ENCODE measurements around the gene SUN2. TPM values are rescaled to one million over a fixed set of nuclear protein-coding genes. Genes with fewer than 3 reads are reported as not detected.

SUN2 gene
- total RNA-seq, 1 donor from 2014 or later = 40.2 TPM

DNA sequence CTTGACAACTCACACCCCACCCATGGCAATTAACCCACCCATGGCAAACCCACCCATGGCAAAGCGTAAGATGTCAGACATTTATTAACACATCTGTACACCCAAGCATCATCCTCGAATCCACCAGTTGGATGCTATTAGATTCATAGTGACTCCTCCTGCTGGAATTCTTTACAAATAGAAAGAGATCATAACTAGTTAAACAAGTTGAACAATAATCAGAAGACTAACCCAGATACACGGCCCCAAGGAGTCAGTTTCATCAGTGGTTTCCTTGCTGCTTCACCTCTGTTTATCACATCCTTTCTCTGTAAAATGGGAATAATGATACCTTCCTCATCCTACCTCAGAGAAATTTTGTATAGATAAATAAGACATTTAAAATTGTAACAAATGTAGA lies 44.9 kb downstream of the SUN2 start:
- Histone ChIP-seq H3K4me3 (ENCODE audit: low read length in 3 of 3) (no peak overlapping the region), H3K27me3 (ENCODE audit: control insufficient read depth in 3 of 3, insufficient read depth in 3 of 3, low read length in 3 of 3) (no peaks in the 10 kb centered on the region), H3K4me1 (ENCODE audit: control insufficient read depth in 3 of 3, insufficient read depth in 3 of 3, low read length in 3 of 3) (peaks cover 42 to 68% (median 57%) of the 10 kb centered on the region in 3 donors), H3K36me3 (ENCODE audit: control insufficient read depth in 3 of 3, insufficient read depth in 3 of 3, low read length in 3 of 3) (peaks cover 6 to 14% (median 11%) of the 10 kb centered on the region in 3 donors), H3K9me3 (ENCODE audit: control insufficient read depth in 3 of 3, low read length in 3 of 3) (no peaks in the 10 kb centered on the region), H3K27ac (ENCODE audit: low read depth, low read length) (no peak overlapping the region), H3K9ac (ENCODE audit: low read depth in 1 of 3, low read length in 3 of 3) (no peak overlapping the region)

DNA sequence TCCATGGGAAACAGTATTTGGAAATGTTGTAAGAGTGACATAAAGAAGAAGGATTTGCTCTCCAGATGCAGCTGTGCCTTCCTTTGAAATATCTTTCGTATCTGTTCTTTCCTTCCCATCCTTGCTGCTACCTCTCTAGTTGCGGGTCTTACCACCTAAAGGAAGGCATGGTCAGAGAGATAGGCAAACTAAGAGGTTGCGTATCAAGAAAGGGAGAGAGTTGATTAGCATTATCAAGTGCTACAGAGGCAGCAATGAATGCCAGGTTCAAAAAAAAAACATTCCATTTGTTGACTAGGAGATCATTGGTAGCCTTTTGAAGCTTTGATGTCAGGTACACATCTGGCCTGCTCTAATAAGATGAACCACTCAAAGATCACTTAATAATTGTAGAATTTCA lies 45.4 kb downstream of the SUN2 start:
- Histone ChIP-seq H3K27me3 (ENCODE audit: control insufficient read depth in 3 of 3, insufficient read depth in 3 of 3, low read length in 3 of 3) (no peaks in the 10 kb centered on the region), H3K27ac (ENCODE audit: low read depth, low read length) (no peak overlapping the region), H3K4me1 (ENCODE audit: control insufficient read depth in 3 of 3, insufficient read depth in 3 of 3, low read length in 3 of 3) (peaks cover 42 to 63% (median 53%) of the 10 kb centered on the region in 3 donors), H3K9ac (ENCODE audit: low read depth in 1 of 3, low read length in 3 of 3) (no peak overlapping the region), H3K4me3 (ENCODE audit: low read length in 3 of 3) (no peak overlapping the region), H3K9me3 (ENCODE audit: control insufficient read depth in 3 of 3, low read length in 3 of 3) (no peaks in the 10 kb centered on the region), H3K36me3 (ENCODE audit: control insufficient read depth in 3 of 3, insufficient read depth in 3 of 3, low read length in 3 of 3) (peaks cover 5 to 12% (median 9%) of the 10 kb centered on the region in 3 donors)

DNA sequence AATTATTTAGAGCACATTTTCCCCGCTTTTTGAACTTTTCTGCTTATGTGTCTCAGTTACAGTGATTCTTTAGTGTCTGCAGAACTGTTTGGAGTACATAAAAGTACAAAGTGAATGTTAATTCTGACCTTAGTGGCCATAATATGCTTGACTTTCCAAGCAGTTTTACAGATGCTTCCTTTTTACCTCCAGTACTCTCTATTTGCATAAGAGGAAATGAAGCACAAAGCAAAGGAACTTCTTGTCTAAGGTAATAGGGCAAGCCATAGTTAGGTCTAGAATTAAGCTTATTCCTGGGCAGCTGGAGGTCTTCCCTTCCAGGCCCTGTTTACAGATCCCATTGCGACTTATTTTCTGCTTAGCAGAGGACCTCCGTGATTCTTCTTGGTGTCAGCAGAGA lies 46.5 kb downstream of the SUN2 start:
- peaks cover 2 to 12% (median 9%) of the 10 kb centered on the region in 3 donors for H3K36me3 ChIP-seq (ENCODE audit: control insufficient read depth in 3 of 3, insufficient read depth in 3 of 3, low read length in 3 of 3)
- no peak overlapping the region for H3K9ac ChIP-seq (ENCODE audit: low read depth in 1 of 3, low read length in 3 of 3)
- no peaks in the 10 kb centered on the region for H3K9me3 ChIP-seq (ENCODE audit: control insufficient read depth in 3 of 3, low read length in 3 of 3)
- no peak overlapping the region for H3K4me3 ChIP-seq (ENCODE audit: low read length in 3 of 3)
- H3K27ac ChIP-seq (ENCODE audit: low read depth, low read length) = no peak overlapping the region
- H3K27me3 ChIP-seq (ENCODE audit: control insufficient read depth in 3 of 3, insufficient read depth in 3 of 3, low read length in 3 of 3) = no peaks in the 10 kb centered on the region
- H3K4me1 ChIP-seq (ENCODE audit: control insufficient read depth in 3 of 3, insufficient read depth in 3 of 3, low read length in 3 of 3) = peaks cover 45 to 61% (median 49%) of the 10 kb centered on the region in 3 donors

DNA sequence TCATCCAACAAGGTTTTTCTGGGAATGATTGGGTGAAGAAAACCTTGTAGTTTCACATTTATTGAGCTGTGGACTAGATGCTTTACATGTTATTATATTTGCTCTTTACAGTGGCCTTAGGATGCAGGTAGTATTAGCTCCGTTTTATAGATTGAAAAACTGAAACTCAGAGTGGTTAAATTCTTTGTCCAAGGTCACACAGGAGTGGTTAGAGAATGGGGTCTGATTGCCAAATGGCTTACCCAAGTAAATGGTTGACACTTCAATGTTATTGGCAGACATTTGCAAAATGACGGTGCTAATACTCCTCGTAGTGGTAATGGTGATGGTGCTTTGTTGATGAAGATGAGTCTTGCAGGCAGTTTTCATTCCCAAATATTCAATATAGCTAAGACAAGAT lies 47.8 kb downstream of the SUN2 start:
- Histone ChIP-seq H3K4me3 (ENCODE audit: low read length in 3 of 3) (no peak overlapping the region), H3K27me3 (ENCODE audit: control insufficient read depth in 3 of 3, insufficient read depth in 3 of 3, low read length in 3 of 3) (no peaks in the 10 kb centered on the region), H3K4me1 (ENCODE audit: control insufficient read depth in 3 of 3, insufficient read depth in 3 of 3, low read length in 3 of 3) (peaks cover 39 to 49% (median 40%) of the 10 kb centered on the region in 3 donors), H3K27ac (ENCODE audit: low read depth, low read length) (no peak overlapping the region), H3K9ac (ENCODE audit: low read depth in 1 of 3, low read length in 3 of 3) (no peak overlapping the region), H3K9me3 (ENCODE audit: control insufficient read depth in 3 of 3, low read length in 3 of 3) (no peaks in the 10 kb centered on the region), H3K36me3 (ENCODE audit: control insufficient read depth in 3 of 3, insufficient read depth in 3 of 3, low read length in 3 of 3) (peaks cover 2 to 12% (median 9%) of the 10 kb centered on the region in 3 donors)

DNA sequence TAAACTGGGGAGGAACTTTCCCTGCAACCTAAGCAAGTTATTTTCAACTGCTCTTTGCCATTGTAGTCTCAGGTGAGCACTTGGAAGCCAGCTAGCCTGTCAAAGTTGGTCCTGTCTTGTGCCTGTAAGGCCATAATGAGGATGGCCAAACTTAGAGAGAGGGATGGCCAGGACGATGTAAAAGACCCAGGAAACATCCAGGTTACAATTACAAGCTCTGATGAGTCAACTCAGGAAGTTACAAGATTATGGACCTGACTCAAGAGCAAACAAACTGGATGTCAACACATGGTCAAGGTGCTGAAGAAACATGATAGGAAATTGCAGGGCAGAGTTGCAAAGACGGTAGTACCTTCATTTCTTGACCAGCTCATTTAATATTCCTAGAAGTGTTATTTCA lies 48.5 kb downstream of the SUN2 start:
- H3K4me3 ChIP-seq (ENCODE audit: low read length in 3 of 3) = peak overlapping the region; percentile 83 to 90 (median 83)
- H3K4me1 ChIP-seq (ENCODE audit: control insufficient read depth in 3 of 3, insufficient read depth in 3 of 3, low read length in 3 of 3) = peaks cover 32 to 42% (median 34%) of the 10 kb centered on the region in 3 donors
- H3K36me3 ChIP-seq (ENCODE audit: control insufficient read depth in 3 of 3, insufficient read depth in 3 of 3, low read length in 3 of 3) = peaks cover 2 to 8% (median 6%) of the 10 kb centered on the region in 3 donors
- no peak overlapping the region for H3K27ac ChIP-seq (ENCODE audit: low read depth, low read length)
- peak overlapping the region in 2 of 3 donors; percentile 79 to 89 for H3K9ac ChIP-seq (ENCODE audit: low read depth in 1 of 3, low read length in 3 of 3)
- H3K27me3 ChIP-seq (ENCODE audit: control insufficient read depth in 3 of 3, insufficient read depth in 3 of 3, low read length in 3 of 3) = no peaks in the 10 kb centered on the region
- no peaks in the 10 kb centered on the region for H3K9me3 ChIP-seq (ENCODE audit: control insufficient read depth in 3 of 3, low read length in 3 of 3)

DNA sequence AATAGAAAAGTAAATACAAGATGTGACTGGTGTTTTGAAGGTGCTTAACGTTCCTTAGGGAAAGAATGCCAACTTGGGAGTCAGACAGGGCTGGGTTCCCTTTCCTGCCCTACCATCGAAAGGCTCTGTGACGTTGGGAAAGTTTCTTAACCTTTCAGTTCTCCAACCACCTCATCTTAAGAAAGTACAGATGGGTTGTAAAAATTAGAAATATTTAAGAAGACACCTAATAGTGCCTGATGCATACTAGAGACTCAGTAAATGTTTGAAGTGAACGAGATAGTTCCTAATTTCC lies 49.0 kb downstream of the SUN2 start:
- Histone ChIP-seq H3K4me1 (ENCODE audit: control insufficient read depth in 3 of 3, insufficient read depth in 3 of 3, low read length in 3 of 3) (peaks cover 28 to 38% (median 31%) of the 10 kb centered on the region in 3 donors), H3K36me3 (ENCODE audit: control insufficient read depth in 3 of 3, insufficient read depth in 3 of 3, low read length in 3 of 3) (peaks cover 2 to 8% (median 6%) of the 10 kb centered on the region in 3 donors), H3K4me3 (ENCODE audit: low read length in 3 of 3) (peak overlapping the region; percentile 83 to 90 (median 83)), H3K9ac (ENCODE audit: low read depth in 1 of 3, low read length in 3 of 3) (peak overlapping the region; percentile 79 to 89 (median 88)), H3K27ac (ENCODE audit: low read depth, low read length) (peak overlapping the region; percentile 94), H3K27me3 (ENCODE audit: control insufficient read depth in 3 of 3, insufficient read depth in 3 of 3, low read length in 3 of 3) (no peaks in the 10 kb centered on the region), H3K9me3 (ENCODE audit: control insufficient read depth in 3 of 3, low read length in 3 of 3) (no peaks in the 10 kb centered on the region)

DNA sequence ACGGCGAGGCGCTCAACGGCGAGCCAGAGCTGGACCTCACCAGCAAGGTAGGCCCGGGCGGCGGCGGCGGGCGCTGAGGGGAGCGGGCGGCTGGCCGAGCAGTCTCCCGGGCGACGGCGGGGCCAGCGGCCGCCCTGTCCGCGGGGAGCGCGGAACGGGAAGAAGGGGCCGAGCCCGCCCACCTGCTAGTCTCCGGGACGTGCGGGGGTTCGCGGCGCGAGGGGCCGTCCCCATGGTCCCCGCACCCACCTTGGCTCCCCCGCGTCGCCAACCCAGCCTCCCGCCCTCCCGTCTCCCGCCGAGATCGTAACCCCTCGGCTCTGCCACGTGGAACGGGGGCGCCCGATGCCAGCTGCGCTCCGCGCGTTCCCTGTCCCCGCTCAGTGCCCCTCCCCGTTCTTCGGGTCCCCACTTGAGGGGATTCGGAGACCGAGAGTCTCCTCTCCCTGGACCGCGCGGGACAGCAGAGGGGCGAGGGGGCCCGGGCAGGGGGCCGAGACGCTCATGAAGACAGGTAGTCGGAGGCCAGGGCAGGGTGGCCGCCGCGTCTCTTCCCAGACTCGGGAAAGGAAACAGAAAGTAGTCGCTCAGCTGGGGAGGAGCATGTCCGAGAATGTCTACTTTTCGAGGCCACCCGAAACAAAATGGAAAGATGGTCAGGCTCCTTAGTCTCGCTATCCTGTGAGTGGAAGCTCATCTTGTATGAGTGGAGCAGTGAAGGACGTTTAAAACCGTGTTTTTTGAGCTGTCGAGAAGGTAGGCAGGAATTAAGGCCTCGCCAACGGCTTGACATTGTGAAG lies 49.5 kb downstream of the SUN2 start:
- Histone ChIP-seq H3K36me3 (ENCODE audit: control insufficient read depth in 3 of 3, insufficient read depth in 3 of 3, low read length in 3 of 3) (peaks cover 2 to 8% (median 6%) of the 10 kb centered on the region in 3 donors), H3K4me1 (ENCODE audit: control insufficient read depth in 3 of 3, insufficient read depth in 3 of 3, low read length in 3 of 3) (peaks cover 32 to 42% (median 34%) of the 10 kb centered on the region in 3 donors), H3K27me3 (ENCODE audit: control insufficient read depth in 3 of 3, insufficient read depth in 3 of 3, low read length in 3 of 3) (no peaks in the 10 kb centered on the region), H3K9ac (ENCODE audit: low read depth in 1 of 3, low read length in 3 of 3) (peak overlapping the region; percentile 79 to 89 (median 88)), H3K27ac (ENCODE audit: low read depth, low read length) (peak overlapping the region; percentile 94), H3K4me3 (ENCODE audit: low read length in 3 of 3) (peak overlapping the region; percentile 83 to 90 (median 83)), H3K9me3 (ENCODE audit: control insufficient read depth in 3 of 3, low read length in 3 of 3) (no peaks in the 10 kb centered on the region)

DNA sequence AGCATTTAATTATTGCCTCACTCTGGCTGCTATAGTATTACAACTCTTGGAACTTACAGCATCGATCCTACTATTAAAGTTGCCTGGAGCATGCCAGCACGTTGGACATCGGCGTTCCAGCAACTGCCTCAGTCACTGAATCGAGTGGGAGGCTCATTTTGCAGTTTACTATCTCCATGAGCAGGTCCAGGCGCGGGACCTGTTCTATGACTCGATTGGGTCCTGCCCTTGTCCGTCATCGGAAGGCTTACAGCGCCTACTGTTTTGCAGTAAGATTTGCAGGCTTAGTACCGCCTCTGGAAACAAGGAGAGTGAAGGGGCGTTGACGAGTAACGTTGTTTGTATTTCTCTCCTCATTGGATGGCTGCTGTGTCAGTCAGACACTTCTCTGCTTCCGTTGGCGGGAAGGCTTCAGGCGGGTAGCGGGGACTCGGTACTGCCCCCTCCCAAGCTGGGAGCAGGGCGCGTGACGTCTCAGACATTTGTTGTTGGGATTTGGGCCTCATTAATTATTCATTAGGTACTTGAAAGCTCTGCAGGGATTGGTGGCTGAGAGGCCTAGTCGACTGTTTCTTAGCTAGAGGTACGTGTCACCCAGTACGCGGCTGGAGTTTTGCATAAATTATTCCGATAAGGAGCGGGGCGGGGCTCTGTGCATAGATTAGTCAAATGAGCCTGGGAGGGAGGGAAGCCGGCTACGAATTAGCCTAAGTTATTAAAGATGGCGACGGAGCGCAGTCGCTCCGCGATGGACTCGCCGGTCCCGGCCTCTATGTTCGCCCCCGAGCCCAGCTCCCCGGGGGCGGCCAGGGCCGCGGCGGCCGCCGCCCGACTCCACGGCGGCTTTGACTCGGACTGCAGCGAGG lies 50.3 kb downstream of the SUN2 start, which contains the start of gene GTPBP1:
Gene GTPBP1 (plus strand): TSS at position 710 of the 866 bp plus-strand sequence. CDS start 12 bp downstream, at position 722.
- peaks cover 2 to 6% (median 4%) of the 10 kb centered on the region in 3 donors for H3K36me3 ChIP-seq (ENCODE audit: control insufficient read depth in 3 of 3, insufficient read depth in 3 of 3, low read length in 3 of 3)
- H3K27ac ChIP-seq (ENCODE audit: low read depth, low read length) = peak within 1 kb of the TSS; percentile 94
- peak within 1 kb of the TSS; percentile 83 to 90 (median 85) for H3K4me3 ChIP-seq (ENCODE audit: low read length in 3 of 3)
- H3K9me3 ChIP-seq (ENCODE audit: control insufficient read depth in 3 of 3, low read length in 3 of 3) = no peaks in the 10 kb centered on the region
- H3K27me3 ChIP-seq (ENCODE audit: control insufficient read depth in 3 of 3, insufficient read depth in 3 of 3, low read length in 3 of 3) = no peaks in the 10 kb centered on the region
- peak within 1 kb of the TSS; percentile 79 to 89 (median 88) for H3K9ac ChIP-seq (ENCODE audit: low read depth in 1 of 3, low read length in 3 of 3)
- peaks cover 33 to 47% (median 35%) of the 10 kb centered on the region in 3 donors for H3K4me1 ChIP-seq (ENCODE audit: control insufficient read depth in 3 of 3, insufficient read depth in 3 of 3, low read length in 3 of 3)

DNA sequence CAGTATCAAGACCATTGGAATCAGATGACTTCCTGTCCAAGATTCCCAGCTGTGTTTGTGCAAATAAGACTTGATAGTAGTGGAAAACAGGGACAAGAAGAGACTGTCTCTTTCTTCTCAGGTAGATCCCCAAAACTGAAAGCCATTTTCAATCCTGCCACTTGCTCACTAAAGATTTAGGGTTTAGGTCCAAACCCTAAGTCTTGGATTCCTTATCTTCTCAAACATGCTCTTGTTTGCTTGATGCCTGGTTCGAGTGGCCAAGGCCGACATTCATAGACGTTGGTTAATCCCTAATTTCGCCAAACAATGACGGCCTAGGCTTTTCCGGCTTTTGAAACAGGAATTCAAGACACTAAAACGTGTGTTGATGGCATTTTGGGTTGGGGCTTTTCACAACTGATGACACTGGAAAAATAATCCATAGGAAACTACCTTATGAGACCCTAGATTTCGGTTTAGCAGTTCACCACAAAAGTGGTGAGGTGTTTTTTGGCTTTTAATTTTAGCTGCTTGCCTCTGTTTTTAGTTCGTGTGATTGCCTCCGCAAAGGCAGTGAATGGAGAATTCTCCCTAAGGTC lies 51.1 kb downstream of the SUN2 start:
- Histone ChIP-seq H3K9ac (ENCODE audit: low read depth in 1 of 3, low read length in 3 of 3) (peak overlapping the region; percentile 61 to 81 (median 76)), H3K4me1 (ENCODE audit: control insufficient read depth in 3 of 3, insufficient read depth in 3 of 3, low read length in 3 of 3) (peaks cover 34 to 48% (median 38%) of the 10 kb centered on the region in 3 donors), H3K9me3 (ENCODE audit: control insufficient read depth in 3 of 3, low read length in 3 of 3) (no peaks in the 10 kb centered on the region), H3K4me3 (ENCODE audit: low read length in 3 of 3) (peak overlapping the region; percentile 60 to 85 (median 79)), H3K36me3 (ENCODE audit: control insufficient read depth in 3 of 3, insufficient read depth in 3 of 3, low read length in 3 of 3) (peaks cover 1 to 2% (median 2%) of the 10 kb centered on the region in 3 donors), H3K27ac (ENCODE audit: low read depth, low read length) (peak overlapping the region; percentile 94), H3K27me3 (ENCODE audit: control insufficient read depth in 3 of 3, insufficient read depth in 3 of 3, low read length in 3 of 3) (no peaks in the 10 kb centered on the region)
